Iris pigment epithelial cell (primary cell): Measurements from ENCODE around the gene PRR7.

Experiments
- DNase-seq: peaks from one replicate; pipeline ENCODE4 v3.0.0-alpha.2; 2011; ENCODE audit warnings: low read depth

The PRR7 gene

GRCh38 chr5:177469750-177470525 lies 23.3 kb downstream of the PRR7 start:
- DNase-seq, result no peak

GRCh38 chr5:177470759-177471536 lies 24.3 kb downstream of the PRR7 start:
- DNase-seq, result peak; percentile 88

- peak; percentile 80 for DNase-seq
Measured at GRCh38 chr5:177471610-177472356, 25.2 kb downstream of the PRR7 start.

- no peak for DNase-seq
Measured at GRCh38 chr5:177472460-177473442, 26.1 kb downstream of the PRR7 start.

GRCh38 chr5:177473443-177474001 lies 26.9 kb downstream of the PRR7 start, which contains the start of gene DBN1:
DBN1 (minus strand) TSS chr5:177473634; CDS start chr5:177473521, 113 bp downstream.
- DNase-seq, result peak; percentile 62

GRCh38 chr5:177474002-177474476 lies 27.4 kb downstream of the PRR7 start:
- DNase-seq, result no peak

- DNase-seq, result no peak
Measured at GRCh38 chr5:177474846-177475562, 28.4 kb downstream of the PRR7 start.

GRCh38 chr5:177475563-177476427 lies 29.2 kb downstream of the PRR7 start:
- no peak for DNase-seq

- DNase-seq, result no peak
Measured at GRCh38 chr5:177476531-177477233, 30.1 kb downstream of the PRR7 start.

GRCh38 chr5:177477701-177478477 lies 31.3 kb downstream of the PRR7 start:
- DNase-seq, result no peak

GRCh38 chr5:177478711-177479646 lies 32.4 kb downstream of the PRR7 start:
- DNase-seq, result no peak

GRCh38 chr5:177479774-177480173 lies 33.2 kb downstream of the PRR7 start:
- DNase-seq, result peak; percentile 67

- DNase-seq, result no peak
Measured at GRCh38 chr5:177482359-177482795, 35.8 kb downstream of the PRR7 start.

GRCh38 chr5:177483042-177483441 lies 36.4 kb downstream of the PRR7 start:
- no peak for DNase-seq

GRCh38 chr5:177483994-177484901 lies 37.6 kb downstream of the PRR7 start:
- DNase-seq, result no peak
